SHP77 treated with DMSO at 0.1 percent for 48 hours (cell line): ENCODE measurements around the gene MROH7.
"Not testable (repeated sequence)": the region's sequence is repeated elsewhere in the genome, so short reads cannot be mapped to it uniquely, and the experiment has no call there.

Experiments
- DNase-seq: peaks from one replicate; lab custom pipeline; 2025; lab: John Stamatoyannopoulos, UW

MROH7 gene

DNA sequence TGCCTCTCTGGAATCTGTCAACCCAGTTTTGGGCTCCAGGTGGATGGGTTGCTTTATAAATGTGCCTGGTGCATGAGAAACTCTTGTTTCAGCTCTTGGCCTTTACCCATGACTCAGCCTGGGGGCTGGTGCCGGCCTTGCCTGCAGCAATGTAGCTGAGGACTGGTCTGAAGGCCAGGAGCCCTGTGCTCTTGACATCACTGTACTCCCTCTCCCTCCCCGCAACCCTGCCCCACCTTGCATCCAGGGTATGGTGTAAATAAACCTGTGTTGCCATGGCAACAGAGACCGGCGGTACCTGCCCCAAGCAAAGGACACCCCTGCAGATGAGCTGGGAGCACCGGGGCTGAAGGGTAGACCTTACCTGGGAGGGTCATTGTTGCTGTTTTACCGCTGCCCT lies 31.5 kb upstream of the MROH7 start:
- DNase-seq = no peak

DNA sequence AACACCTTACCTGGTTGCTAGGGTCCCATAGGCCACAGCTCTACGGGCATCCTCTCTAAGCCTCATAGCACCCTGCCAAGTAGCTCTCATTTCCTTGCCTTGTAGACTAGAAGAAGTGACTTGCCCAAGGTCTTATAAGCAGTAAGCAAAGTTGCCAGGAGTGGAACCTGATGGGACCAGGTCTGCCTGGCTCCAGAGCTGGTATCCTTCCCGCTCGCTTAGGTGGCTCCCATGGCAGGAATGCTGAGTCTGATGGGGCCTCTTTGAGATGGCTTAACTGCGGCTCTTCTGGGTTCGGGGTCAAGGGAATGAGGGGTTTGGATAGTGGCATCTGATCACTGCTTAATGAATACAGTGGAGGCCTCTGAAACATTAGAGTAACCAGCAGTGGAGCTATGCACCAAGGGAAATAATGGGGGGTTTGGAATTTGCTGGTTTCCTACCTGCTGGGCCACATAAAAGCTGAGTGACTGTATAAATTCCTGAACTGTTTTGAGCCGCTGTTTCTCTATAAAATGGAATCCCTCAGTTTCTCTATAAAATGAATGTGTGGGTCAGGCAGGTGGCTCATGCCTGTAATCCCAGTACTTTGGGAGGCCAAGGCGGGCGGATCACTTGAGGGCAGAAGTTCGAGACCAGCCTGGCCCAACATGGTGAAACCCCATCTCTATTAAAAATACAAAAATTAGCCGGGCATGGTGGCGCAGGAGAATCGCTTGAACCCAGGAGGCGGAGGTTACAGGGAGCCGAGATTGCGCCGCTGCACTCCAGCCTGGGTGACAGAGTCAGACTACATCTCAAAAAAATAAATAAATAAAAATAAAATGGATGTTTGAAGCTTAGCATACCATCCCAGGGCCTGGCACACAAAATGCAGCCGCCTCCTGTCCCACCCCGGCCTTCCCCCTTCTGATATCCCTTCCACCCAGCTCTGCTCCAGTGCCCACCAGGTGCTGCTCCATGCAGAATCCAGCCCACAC lies 30.7 kb upstream of the MROH7 start:
- DNase-seq = no peak

- DNase-seq = no peak
These were observed 30.0 kb upstream of the MROH7 start for GRCh38 chr1:54611621-54612020.

- no peak for DNase-seq
These were observed 27.6 kb upstream of the MROH7 start for GRCh38 chr1:54614024-54614423.

- no peak for DNase-seq
These were observed 27.0 kb upstream of the MROH7 start for GRCh38 chr1:54614563-54614962.

- no peak for DNase-seq
These were observed 25.9 kb upstream of the MROH7 start for GRCh38 chr1:54615531-54616279.

DNA sequence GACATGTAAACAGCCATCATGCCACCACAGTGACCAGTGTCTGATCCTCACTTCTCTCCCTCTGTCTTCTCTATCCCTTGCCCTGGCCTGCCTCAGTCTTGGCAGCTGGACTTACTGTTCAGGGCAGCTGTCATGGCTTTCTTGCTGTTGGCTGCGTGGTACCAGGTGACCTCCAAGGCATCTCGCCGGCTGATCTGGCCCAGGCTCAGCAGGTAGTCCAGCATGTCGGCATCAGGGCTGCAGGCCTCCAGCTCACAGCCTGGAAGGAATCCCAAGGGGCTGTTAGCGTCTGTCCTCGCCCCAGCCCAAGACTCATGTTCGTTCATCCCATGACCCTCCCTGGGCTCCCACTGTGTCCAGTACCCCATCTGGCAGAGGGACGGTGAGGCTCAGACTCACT lies 21.8 kb upstream of the MROH7 start:
- DNase-seq = no peak

DNA sequence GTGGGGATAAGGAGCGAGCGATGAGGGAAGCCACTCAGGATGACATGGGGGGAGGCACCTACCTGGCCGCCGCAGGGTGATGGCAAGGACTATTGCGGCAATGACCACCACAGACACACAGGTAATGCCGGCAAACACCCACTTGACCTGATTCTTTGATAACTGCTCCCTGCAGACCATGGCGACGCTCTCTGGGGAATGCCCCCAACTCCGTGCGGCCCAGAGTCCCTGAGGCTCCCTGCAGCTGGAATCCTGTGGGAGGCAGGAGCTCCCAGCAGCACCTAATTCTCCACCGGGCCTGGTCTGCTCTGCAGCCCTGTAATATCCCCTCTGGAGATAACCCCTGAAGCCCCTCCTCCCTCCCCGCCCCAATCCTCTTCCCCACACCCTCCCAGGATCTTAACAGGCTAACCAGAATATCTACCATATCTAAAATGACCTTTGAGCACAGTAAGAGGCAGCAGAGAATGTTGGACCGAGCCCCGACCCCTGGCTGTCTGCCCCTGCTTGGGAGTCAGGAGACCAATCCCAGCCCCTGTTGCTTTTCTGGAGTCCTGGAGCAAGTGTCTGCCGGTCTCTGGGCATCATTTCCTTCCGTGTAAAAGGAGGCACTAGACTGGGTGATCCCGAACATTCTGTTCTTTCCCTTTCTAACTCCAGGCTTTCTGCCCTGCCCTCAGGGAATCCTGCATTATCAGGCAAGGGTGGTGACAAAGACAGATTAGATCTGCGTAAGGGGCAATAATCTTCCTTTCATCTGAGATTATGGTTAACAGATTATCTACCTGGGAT lies 18.2 kb upstream of the MROH7 start, which contains the start of gene FAM151A:
TSS of gene FAM151A (minus strand) at position 310 of the 792 bp plus-strand sequence. CDS start at position 180, 130 bp downstream.
- no peak for DNase-seq

DNA sequence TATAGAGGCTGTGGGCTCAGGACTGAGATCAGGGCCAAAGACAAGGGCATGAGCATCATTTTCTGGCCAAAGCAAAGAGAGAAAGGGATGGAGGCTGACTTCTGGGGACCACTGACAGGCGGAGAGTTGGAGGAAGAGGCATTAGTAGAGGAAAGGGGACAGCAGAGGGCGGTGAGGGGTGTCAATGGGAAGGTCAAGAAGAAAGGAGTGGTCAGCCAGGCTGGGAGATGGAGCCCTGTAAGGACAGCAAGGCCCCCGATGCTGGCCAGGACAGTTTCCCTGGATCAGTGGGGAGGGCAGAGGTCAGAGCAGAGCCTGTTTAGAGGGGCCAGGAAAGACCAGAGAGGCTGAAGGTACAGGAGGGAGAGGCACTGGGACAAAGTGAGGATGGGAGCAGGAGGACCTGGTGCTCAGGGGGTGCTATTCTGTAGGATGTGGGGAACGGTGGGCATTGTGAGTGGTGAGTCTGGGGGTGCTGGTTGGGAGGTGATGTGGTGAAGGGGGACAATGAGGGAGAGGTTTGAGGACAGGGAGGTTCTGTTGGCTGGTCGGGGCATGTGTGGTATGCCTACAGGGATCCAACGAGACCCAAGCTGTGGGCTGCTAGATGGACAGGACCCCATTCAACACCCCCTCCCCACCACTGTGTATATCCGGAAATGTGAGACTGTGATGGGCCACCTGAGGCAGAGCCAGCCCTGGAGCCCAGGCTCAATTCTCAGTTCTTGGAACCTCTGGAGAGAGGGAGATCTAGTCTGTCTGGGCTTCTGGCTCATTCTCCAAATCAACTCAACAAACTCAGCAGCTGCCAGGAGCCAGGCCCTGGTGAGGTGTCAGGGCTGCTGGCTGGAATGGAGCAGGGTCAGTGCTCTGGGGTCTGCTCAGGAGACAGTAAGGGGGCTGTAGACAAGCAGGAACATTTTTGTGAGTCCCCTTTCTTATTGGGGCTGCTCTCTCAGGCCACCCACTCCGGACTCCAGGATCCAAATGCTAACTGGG lies 16.8 kb upstream of the MROH7 start:
- DNase-seq = no peak

GRCh38 chr1:54627196-54627595 lies 14.4 kb upstream of the MROH7 start:
- no peak for DNase-seq

GRCh38 chr1:54635804-54636203 lies 5.8 kb upstream of the MROH7 start:
- DNase-seq = not testable (repeated sequence)

GRCh38 chr1:54636461-54637446 lies 4.8 kb upstream of the MROH7 start:
- not testable (repeated sequence) for DNase-seq

DNA sequence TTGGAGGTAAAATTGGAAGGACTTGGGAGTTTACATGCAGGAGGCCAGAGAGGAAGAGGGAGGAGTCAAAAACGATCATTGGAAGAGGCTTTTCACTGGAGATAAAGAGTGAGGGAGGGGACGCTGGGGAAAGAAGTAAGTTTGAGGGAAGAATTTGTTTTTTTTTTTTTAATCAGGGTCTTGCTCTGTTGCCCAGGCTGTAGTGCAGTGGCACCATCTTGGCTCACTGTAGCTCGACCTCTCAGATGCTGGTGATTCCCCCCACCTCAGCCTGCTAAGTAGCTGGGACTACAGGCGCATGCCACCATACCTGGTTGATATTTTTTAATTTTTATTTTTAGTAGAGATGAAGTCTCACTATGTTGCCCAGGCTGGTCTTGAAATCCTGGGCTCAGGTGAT lies 1.2 kb upstream of the MROH7 start:
- DNase-seq = no peak

DNA sequence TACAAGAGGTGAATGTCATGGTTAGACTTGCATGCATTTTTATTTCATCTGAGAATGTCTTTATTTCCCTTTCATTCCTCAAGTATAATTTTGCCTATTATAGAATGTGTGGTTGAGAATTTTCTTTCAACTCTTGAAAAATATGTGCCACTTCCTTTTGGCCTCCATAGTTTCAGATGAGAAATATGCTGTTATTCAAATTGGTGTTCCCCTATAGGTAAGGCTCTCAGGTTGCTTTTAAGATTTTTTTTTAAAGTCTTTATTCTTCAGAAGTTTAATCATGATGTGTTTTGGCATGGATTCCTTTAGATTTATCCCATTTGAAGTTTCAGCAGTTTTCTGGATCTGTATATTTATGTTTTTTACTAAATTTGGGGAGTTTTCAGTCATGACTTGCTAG lies 2.1 kb downstream of the MROH7 start:
- DNase-seq = no peak

DNA sequence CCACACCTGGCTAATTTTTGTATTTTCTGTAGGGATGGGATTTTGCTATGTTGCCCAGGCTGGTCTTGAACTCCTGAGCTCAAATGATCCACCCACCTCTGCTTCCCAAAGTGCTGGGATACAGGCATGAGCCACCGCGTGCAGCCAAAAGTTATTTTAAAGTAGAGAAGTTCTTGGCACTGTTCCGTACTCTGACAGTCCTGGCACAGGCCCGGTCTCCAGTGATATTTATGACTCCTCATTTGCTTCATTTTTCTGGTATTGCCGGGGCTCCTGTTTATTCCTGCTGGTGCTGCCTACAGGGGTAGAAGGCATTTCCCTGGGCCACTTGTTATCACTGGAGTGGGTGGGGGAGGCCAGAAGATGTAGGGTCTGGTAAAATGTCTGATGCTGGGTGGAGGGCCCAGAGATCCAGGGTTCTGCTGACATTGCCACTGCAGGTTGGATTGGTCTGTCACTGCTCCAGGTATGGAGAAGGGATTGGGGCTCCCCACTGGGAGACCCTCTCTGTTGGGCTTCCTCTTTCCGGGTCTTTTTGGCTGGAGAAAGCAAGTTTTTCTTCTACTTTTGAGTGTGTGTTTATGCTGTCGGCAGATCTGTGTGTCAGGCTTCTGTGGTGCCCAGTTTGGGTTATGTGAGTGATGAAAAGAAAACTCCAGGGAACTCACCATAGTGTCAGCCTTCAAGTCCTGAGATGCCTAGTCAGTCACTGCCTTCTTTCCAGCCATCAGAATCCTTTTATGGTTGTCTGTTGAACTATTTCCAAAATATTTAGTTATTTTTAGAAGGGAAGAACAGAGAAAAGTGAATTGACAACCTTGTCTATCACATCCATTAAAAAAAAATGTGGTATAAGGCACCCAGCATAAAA lies 4.5 kb downstream of the MROH7 start:
- no peak for DNase-seq

DNA sequence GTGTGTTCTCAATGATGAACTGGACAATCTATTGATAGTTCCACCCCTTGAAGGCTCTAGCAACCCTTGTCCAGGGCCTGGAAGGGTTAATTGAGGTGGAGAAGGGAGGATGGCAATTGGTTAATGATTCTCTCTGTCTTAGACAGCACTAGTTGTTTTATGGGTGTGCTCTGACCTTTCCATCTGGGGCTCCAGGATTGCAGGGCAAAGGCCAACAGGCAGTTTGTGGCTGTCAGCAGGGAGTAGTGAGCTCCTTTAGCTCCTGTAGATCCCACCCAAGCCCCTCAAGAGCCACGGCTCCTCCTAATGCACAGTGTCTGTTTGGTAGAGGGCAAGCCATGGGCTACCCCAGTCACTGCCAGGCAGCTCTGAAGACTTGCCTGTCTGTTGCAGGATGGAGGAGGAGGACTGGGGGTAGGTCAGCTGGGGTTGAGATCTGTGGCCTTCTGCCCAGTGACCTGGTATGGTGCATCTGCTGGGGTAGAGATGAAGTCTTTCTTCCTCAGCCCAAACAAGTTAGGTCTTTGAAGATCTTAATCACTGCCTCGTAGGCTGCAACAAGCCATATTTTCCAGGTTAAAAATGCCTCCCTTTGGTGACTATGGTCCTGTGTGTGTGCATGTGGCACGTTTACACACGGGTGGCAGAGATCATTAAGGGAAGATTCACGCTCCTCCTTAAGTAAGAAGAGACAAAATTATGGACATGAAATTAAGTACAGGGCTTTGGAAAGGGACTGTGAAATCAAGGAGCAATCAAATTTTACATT lies 7.7 kb downstream of the MROH7 start:
- no peak for DNase-seq

DNA sequence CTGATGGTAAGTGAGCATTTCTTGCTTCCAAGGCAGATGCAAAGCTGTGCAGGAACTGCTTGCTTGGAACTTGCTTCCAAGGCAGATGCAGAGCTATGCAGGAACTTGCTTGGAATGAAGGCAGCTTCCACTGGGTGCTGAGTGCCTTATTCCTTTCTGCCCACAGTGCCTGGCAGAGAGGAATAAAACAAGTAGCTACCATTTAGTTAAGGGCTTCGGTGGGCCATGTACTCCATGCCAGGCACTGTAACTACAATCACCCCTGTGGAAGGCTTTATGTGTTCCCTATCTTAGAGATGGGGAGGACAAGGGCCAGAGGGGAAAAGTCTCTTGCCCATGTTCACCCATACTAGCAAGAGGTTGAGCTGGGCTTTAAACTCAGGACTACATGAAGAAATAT lies 8.3 kb downstream of the MROH7 start:
- DNase-seq = no peak

GRCh38 chr1:54650417-54650816 lies 8.8 kb downstream of the MROH7 start:
- no peak for DNase-seq
